ACC112 (cell line): ENCODE data around the gene SNRNP200.
A peak's percentile ranks its signal among the peaks of the same experiment; 100 is the strongest.
"Not testable (repeated sequence)": the region's sequence is repeated elsewhere in the genome, so short reads cannot be mapped to it uniquely, and the experiment has no call there.

Experiments used
- H2AFZ ChIP-seq: fragments of 200-600 bp; sonication (generic); one replicate; pipeline ENCODE4 v1.6.0; 2017; ENCODE audit warnings: antibody characterized with exemption, low read length; ENCODE audit not compliant: unreplicated experiment
- H3K27ac ChIP-seq: fragments of 200-600 bp; sonication (generic); 2 replicates; pipeline ENCODE4 v1.5.1; 2014; ENCODE audit warnings: low read depth, mild to moderate bottlenecking, antibody characterized with exemption, low read length, moderate library complexity
- H3K27me3 ChIP-seq: fragments of 200-600 bp; sonication (generic); 2 replicates; pipeline ENCODE4 v1.6.1; 2014; ENCODE audit warnings: mild to moderate bottlenecking, antibody characterized with exemption, low read length, moderate library complexity, mixed read lengths; ENCODE audit not compliant: insufficient read depth
- H3K36me3 ChIP-seq: fragments of 200-600 bp; sonication (generic); 2 replicates; pipeline ENCODE4 v1.6.1; 2016; ENCODE audit warnings: mild to moderate bottlenecking, antibody characterized with exemption, low read length, moderate library complexity, mixed read lengths; ENCODE audit not compliant: insufficient read depth
- H3K4me1 ChIP-seq: fragments of 200-600 bp; sonication (generic); one replicate; pipeline ENCODE4 v1.6.1; 2016; ENCODE audit warnings: low read length, mixed read lengths; ENCODE audit not compliant: insufficient read depth, unreplicated experiment, control insufficient read depth
- H3K4me3 ChIP-seq: fragments of 200-600 bp; sonication (generic); 2 replicates; pipeline ENCODE4 v1.5.1; 2014; ENCODE audit warnings: mild to moderate bottlenecking, low read depth, low read length
- H3K79me2 ChIP-seq: fragments of 200-600 bp; sonication (generic); one replicate; pipeline ENCODE4 v1.6.0; 2016; ENCODE audit warnings: low read length; ENCODE audit not compliant: control insufficient read depth, unreplicated experiment, insufficient read depth

SNRNP200 gene

GRCh38 chr2:96315005-96315399 lies 9.7 kb upstream of the SNRNP200 start:
- H2AFZ ChIP-seq: no peak overlapping the region
- 0 out of 2 replicates have a peak overlapping the region, but pooled peaks have one; percentile 80 for H3K27ac ChIP-seq
- peaks cover 20% of the 10 kb centered on the region for H3K4me1 ChIP-seq
- no peaks in the 10 kb centered on the region for H3K36me3 ChIP-seq
- H3K79me2 ChIP-seq: no peaks in the 10 kb centered on the region
- no peaks in the 10 kb centered on the region for H3K27me3 ChIP-seq
- H3K4me3 ChIP-seq: no peak overlapping the region

GRCh38 chr2:96308248-96308647 lies 2.9 kb upstream of the SNRNP200 start:
- no peak overlapping the region for H2AFZ ChIP-seq
- no peak overlapping the region for H3K27ac ChIP-seq
- H3K4me1 ChIP-seq: peaks cover 16% of the 10 kb centered on the region
- peaks cover 22% of the 10 kb centered on the region for H3K79me2 ChIP-seq
- no peak overlapping the region for H3K4me3 ChIP-seq
- peaks cover 8% of the 10 kb centered on the region; the same call in 1 of the 2 replicates for H3K36me3 ChIP-seq
- H3K27me3 ChIP-seq: no peaks in the 10 kb centered on the region

DNA sequence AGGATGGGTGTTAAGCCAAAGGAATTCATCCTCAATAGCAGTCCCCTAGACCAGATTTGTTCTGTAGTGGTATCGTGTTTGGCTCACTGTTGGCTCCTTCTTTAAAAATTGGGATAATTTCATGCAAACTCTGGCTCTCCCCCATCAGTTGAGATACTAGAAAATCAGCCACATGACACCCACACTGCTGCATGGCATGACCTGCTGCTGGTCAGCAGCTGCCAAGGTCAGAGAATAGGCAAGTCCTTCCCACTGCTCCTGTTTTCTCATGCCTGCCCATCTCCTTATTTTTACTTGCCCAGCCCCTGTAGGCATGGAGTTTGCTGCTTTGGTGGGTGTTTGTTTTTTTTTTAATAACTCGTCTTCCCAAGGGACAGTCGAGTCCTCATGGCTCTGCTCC lies 1.0 kb upstream of the SNRNP200 start:
- Histone ChIP-seq H2AFZ (peak overlapping the region; percentile 60), H3K27ac (peak overlapping the region; percentile 17; the same call in 1 of the 2 replicates), H3K36me3 (peaks cover 12% of the 10 kb centered on the region), H3K4me1 (peaks cover 16% of the 10 kb centered on the region), H3K4me3 (peak overlapping the region; percentile 89), H3K27me3 (no peaks in the 10 kb centered on the region), H3K79me2 (peaks cover 25% of the 10 kb centered on the region)

DNA sequence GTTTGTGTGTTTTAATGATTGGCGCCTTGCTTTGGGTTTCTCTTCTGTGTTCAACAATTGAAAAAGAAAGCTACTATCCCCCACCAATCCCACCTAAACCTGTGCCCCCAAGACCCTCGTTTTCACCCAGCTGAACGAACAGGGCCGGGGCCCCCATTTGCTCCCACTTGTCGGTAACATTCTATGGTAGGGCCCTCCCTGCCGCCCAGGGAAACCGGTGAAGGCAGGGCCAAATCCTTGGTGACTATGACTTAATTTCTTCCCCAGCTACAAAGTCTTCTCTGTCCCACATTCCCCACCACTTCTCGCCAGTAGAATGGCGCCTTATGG lies 598 bp upstream of the SNRNP200 start:
- peaks cover 12% of the 10 kb centered on the region for H3K36me3 ChIP-seq
- H2AFZ ChIP-seq: peak overlapping the region; percentile 60
- H3K79me2 ChIP-seq: peaks cover 27% of the 10 kb centered on the region
- H3K4me1 ChIP-seq: peaks cover 16% of the 10 kb centered on the region
- no peaks in the 10 kb centered on the region for H3K27me3 ChIP-seq
- H3K4me3 ChIP-seq: peak overlapping the region; percentile 89
- H3K27ac ChIP-seq: peak overlapping the region; percentile 17; the same call in 1 of the 2 replicates

DNA sequence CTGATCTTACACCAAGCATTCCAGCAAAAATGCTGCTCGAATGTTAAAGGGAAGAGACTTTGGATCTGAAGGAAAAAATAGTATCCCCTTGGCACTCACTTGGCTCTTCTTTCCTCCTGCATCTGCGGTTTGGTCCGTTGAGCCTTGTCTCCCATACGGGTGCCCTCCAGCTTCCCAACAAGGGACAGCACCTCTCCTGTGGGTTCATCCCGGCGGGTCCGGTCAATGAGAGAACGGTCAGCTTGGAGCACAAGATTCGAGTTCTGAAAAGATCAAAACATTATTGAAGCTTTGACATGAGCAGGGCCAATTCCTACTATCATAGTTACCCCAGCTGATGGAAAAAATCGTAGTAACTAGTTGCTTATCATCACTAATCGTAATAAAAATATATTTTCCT lies 740 bp downstream of the SNRNP200 start:
- Histone ChIP-seq H2AFZ (peak overlapping the region; percentile 86), H3K27me3 (no peaks in the 10 kb centered on the region), H3K79me2 (peaks cover 28% of the 10 kb centered on the region), H3K27ac (no peak overlapping the region), H3K4me3 (peak overlapping the region; percentile 89), H3K4me1 (peaks cover 16% of the 10 kb centered on the region), H3K36me3 (peaks cover 18% of the 10 kb centered on the region)

DNA sequence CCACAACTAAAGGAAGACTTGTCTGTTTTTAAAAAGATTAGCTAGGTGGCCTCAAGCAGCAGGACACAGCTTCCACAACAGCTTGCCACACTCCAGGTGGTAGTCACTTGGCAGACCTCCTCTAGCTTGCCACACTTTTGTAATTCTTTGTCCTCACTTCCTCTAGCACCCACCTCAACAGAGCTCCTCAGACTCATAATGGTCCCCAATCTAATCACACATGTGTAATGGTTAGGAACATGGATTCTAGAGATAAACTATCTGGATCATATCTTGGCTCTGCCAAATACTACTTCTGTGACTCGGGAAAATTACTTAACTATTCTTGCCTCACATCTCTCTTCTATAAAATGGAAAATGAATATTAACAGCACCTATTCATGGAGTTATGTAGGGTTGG lies 3.5 kb downstream of the SNRNP200 start:
- H2AFZ ChIP-seq: no peak overlapping the region
- H3K36me3 ChIP-seq: peaks cover 40% of the 10 kb centered on the region
- H3K79me2 ChIP-seq: peaks cover 28% of the 10 kb centered on the region
- H3K27ac ChIP-seq: no peak overlapping the region
- H3K27me3 ChIP-seq: no peaks in the 10 kb centered on the region
- peaks cover 16% of the 10 kb centered on the region for H3K4me1 ChIP-seq
- no peak overlapping the region for H3K4me3 ChIP-seq

GRCh38 chr2:96296925-96297324 lies 8.4 kb downstream of the SNRNP200 start:
- Histone ChIP-seq H2AFZ (no peak overlapping the region), H3K27ac (no peak overlapping the region), H3K36me3 (peaks cover 59% of the 10 kb centered on the region), H3K4me1 (no peaks in the 10 kb centered on the region), H3K27me3 (no peaks in the 10 kb centered on the region), H3K79me2 (peaks cover 2% of the 10 kb centered on the region), H3K4me3 (no peak overlapping the region)

DNA sequence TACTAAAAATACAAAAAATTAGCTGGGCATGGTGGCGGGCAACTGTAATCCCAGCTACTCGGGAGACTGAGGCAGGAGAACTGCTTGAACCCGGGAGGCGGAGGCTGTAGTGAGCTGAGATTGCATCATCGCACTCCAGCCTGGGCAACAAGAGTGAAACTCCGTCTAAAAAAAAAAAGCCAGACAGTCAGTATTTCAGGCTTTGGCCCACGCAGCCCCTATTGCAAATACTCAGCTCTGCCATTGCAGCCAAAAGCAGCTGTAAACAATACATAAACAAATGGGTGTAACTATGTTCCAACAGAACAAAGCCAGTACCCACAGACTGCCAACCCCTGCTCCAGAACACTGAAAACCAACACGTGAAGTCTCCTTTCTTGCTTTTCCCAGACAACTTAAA lies 11.1 kb downstream of the SNRNP200 start:
- H3K27me3 ChIP-seq, H2AFZ ChIP-seq, H3K27ac ChIP-seq, H3K79me2 ChIP-seq, H3K4me1 ChIP-seq, H3K4me3 ChIP-seq: not testable (repeated sequence)
- H3K36me3 ChIP-seq: peaks cover 65% of the 10 kb centered on the region

DNA sequence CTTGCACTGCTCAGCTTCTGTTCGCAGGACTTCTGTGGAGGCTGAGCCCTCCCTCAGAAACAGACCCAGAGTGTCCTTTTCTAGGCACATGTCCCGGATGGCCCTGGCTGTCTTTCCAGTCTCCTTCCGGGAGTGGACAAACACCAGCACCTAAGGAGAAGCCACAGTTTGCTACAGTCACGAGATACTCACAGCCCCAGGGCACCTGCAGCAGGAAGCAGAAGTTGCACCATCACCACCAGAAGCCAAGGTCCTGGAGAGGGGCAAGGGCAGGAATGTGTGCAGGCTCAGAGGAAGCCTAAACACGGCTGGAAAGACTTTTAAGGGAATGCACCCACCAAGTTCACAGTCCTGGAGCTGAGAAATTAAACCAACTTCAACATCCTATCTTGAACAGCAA lies 13.6 kb downstream of the SNRNP200 start:
- peaks cover 59% of the 10 kb centered on the region for H3K36me3 ChIP-seq

DNA sequence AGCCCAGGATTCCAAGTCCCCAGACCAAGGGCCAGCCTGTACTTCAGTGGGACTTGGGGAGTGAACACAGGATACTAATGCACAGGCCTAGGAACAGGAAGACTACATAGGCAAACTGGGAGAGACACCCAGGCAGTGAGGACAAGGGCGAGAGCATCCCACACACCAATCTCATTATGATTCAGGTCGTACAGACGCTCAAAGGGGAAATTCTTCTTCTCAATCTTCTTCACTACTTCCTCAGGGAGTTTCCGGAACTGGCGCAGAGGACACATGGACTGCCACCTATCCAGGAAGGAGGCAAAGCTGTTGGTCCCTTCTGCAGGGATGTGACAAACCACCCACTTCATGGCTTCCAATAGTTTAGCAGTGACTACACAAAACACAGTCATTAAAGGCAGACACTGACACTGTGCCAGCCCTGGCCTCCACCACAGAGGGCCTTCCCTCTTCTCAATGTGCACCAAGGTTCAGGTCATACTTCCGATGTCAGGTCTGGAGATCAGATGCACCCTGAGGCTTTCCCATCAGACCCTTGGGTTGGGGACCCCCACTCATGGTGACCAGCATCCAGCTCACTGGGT lies 18.0 kb downstream of the SNRNP200 start:
- H3K27ac ChIP-seq: no peak overlapping the region
- no peak overlapping the region for H3K4me3 ChIP-seq
- no peaks in the 10 kb centered on the region for H3K4me1 ChIP-seq
- H2AFZ ChIP-seq: no peak overlapping the region
- H3K79me2 ChIP-seq: no peaks in the 10 kb centered on the region
- no peaks in the 10 kb centered on the region for H3K27me3 ChIP-seq
- peaks cover 39% of the 10 kb centered on the region; the same call in 1 of the 2 replicates for H3K36me3 ChIP-seq

More for the DNA sequence above, 13.6 kb downstream of the SNRNP200 start:
- Histone ChIP-seq H3K27ac (no peak overlapping the region), H3K27me3 (no peaks in the 10 kb centered on the region), H3K79me2 (no peaks in the 10 kb centered on the region), H2AFZ (no peak overlapping the region), H3K4me3 (no peak overlapping the region), H3K4me1 (no peaks in the 10 kb centered on the region)

- Histone ChIP-seq H3K4me3 (no peak overlapping the region), H3K27ac (no peak overlapping the region), H3K36me3 (peaks cover 17% of the 10 kb centered on the region; the same call in 1 of the 2 replicates), H3K4me1 (no peaks in the 10 kb centered on the region), H2AFZ (no peak overlapping the region), H3K79me2 (no peaks in the 10 kb centered on the region), H3K27me3 (no peaks in the 10 kb centered on the region)
Measured at GRCh38 chr2:96276787-96277499, 28.4 kb downstream of the SNRNP200 start.
